Calu3 (cell line): ENCODE measurements around the gene IL1RL1. TPM values are rescaled to one million over a fixed set of nuclear protein-coding genes. Genes with fewer than 3 reads are reported as not detected.

Experiments used
- BruUV-seq: library from RNA; stranded (reverse); fragments of 400-500 nt; replicated peaks from 2 replicates; lab custom pipeline; 2021; lab: Mats Ljungman, UMichigan
- CTCF ChIA-PET: fragments of 300-600 bp; sonication (Branson Sonifier 250); formaldehyde crosslinking; loops from one replicate; lab custom pipeline; 2022; ENCODE audit warnings: antibody characterized with exemption; lab: Charles Lee
- DNase-seq: peaks from one replicate; pipeline ENCODE4 v3.0.0; 2022
- H3K27ac Mint-ChIP-seq: one replicate; pipeline ENCODE4 v1.8.0; 2022; ENCODE audit warnings: mixed read lengths; ENCODE audit not compliant: unreplicated experiment
- H3K27me3 Mint-ChIP-seq: one replicate; pipeline ENCODE4 v1.8.0; 2022; ENCODE audit warnings: mixed read lengths; ENCODE audit not compliant: unreplicated experiment
- H3K36me3 Mint-ChIP-seq: one replicate; pipeline ENCODE4 v1.8.0; 2022; ENCODE audit warnings: mild to moderate bottlenecking, moderate library complexity, mixed read lengths; ENCODE audit not compliant: insufficient read depth, unreplicated experiment
- H3K4me1 Mint-ChIP-seq: one replicate; pipeline ENCODE4 v1.8.0; 2022; ENCODE audit warnings: mild to moderate bottlenecking, low read depth, mixed read lengths; ENCODE audit not compliant: unreplicated experiment
- H3K4me3 Mint-ChIP-seq: one replicate; pipeline ENCODE4 v1.8.0; 2022; ENCODE audit warnings: mild to moderate bottlenecking, low read depth, moderate library complexity, mixed read lengths; ENCODE audit not compliant: unreplicated experiment
- H3K9me3 Mint-ChIP-seq: one replicate; pipeline ENCODE4 v1.8.0; 2022; ENCODE audit warnings: low read depth, mixed read lengths; ENCODE audit not compliant: unreplicated experiment
- CTCF ChIP-seq: fragments of 200-600 bp; IDR thresholded peaks from one replicate; pipeline ENCODE4 v1.8.0; 2022; ENCODE audit warnings: antibody characterized with exemption; ENCODE audit not compliant: unreplicated experiment
- intact Hi-C: fragments of 100-400 bp; cut with micrococcal nuclease; formaldehyde crosslinking; loops from one replicate; pipeline ENCODE4 v1.10.0; 2022; ENCODE audit not compliant: unreplicated experiment
- total RNA-seq: library from RNA; stranded (reverse); gene quantifications from 2 replicates; pipeline ENCODE4 v1.2.3, GENCODE V29; 2022

Gene IL1RL1
- total RNA-seq, 1 experiment from 2014 or later, result not detected

GRCh38 chr2:102291319-102292075, 19.9 kb upstream of the IL1RL1 start:
- no peak overlapping the region for H3K4me3 Mint-ChIP-seq
- intact Hi-C loops, result no loop called here
- no peak for DNase-seq
- H3K36me3 Mint-ChIP-seq, result no peaks in the 10 kb centered on the region
- CTCF ChIA-PET, result no interaction called here
- no peak overlapping the region for H3K27ac Mint-ChIP-seq
- BruUV-seq, result no TSS peak
- H3K9me3 Mint-ChIP-seq, result no peaks in the 10 kb centered on the region
- no peaks in the 10 kb centered on the region for H3K4me1 Mint-ChIP-seq
- H3K27me3 Mint-ChIP-seq, result peaks cover 25% of the 10 kb centered on the region
- TF ChIP-seq CTCF, result no peak

GRCh38 chr2:102294802-102295489, 16.4 kb upstream of the IL1RL1 start:
- TF ChIP-seq CTCF, result no peak
- intact Hi-C loops, result no loop called here
- no peak overlapping the region for H3K4me3 Mint-ChIP-seq
- no TSS peak for BruUV-seq
- H3K27ac Mint-ChIP-seq, result no peak overlapping the region
- H3K27me3 Mint-ChIP-seq, result peaks cover 25% of the 10 kb centered on the region
- H3K4me1 Mint-ChIP-seq, result no peaks in the 10 kb centered on the region
- no peaks in the 10 kb centered on the region for H3K36me3 Mint-ChIP-seq
- CTCF ChIA-PET, result no interaction called here
- H3K9me3 Mint-ChIP-seq, result no peaks in the 10 kb centered on the region
- no peak for DNase-seq

GRCh38 chr2:102295566-102295965, 15.8 kb upstream of the IL1RL1 start:
- intact Hi-C loops, result no loop called here
- TF ChIP-seq CTCF, result no peak
- no peak overlapping the region for H3K27ac Mint-ChIP-seq
- H3K27me3 Mint-ChIP-seq, result peaks cover 31% of the 10 kb centered on the region
- H3K4me1 Mint-ChIP-seq, result no peaks in the 10 kb centered on the region
- H3K36me3 Mint-ChIP-seq, result no peaks in the 10 kb centered on the region
- no TSS peak for BruUV-seq
- H3K4me3 Mint-ChIP-seq, result no peak overlapping the region
- no peak for DNase-seq
- H3K9me3 Mint-ChIP-seq, result no peaks in the 10 kb centered on the region
- CTCF ChIA-PET, result interaction anchor here (0.5 kb wide), 1 partner anchor 10 kb away, joined by 3 read pairs; no protein-coding TSS in a partner anchor

GRCh38 chr2:102296449-102296848, 14.9 kb upstream of the IL1RL1 start:
- intact Hi-C loops, result no loop called here
- CTCF ChIA-PET, result no interaction called here
- Mint-ChIP-seq H3K36me3 (no peaks in the 10 kb centered on the region), H3K27ac (no peak overlapping the region), H3K4me3 (no peak overlapping the region), H3K9me3 (no peaks in the 10 kb centered on the region), H3K27me3 (peaks cover 39% of the 10 kb centered on the region), H3K4me1 (no peaks in the 10 kb centered on the region)
- TF ChIP-seq CTCF, result no peak
- no peak for DNase-seq
- BruUV-seq, result no TSS peak
